WTC11 (cell line): ENCODE results near the gene DUSP3. TPM values are rescaled to one million over a fixed set of nuclear protein-coding genes. Genes with fewer than 3 reads are reported as not detected.

Experiments
- ATAC-seq: fragments of 200-7000 bp; cut with Tn5 transposase; 2 replicates; pipeline ENCODE4 v1.10.0; 2021; ENCODE audit warnings: mild to moderate bottlenecking, moderate library complexity
- CTCF ChIA-PET: fragments of 300-600 bp; sonication (Branson Sonifier 250); formaldehyde crosslinking; loops from one replicate; lab custom pipeline; 2021; ENCODE audit warnings: antibody characterized with exemption; lab: Charles Lee
- POLR2A ChIA-PET: fragments of 350-600 bp; sonication (Branson Sonifier 250); formaldehyde crosslinking; loops from one replicate; lab custom pipeline; 2021; ENCODE audit warnings: antibody characterized with exemption; lab: Charles Lee
- DNase-seq: peaks from one replicate; pipeline ENCODE4 v3.0.0; 2021; ENCODE audit warnings: low spot score
- H3K27ac Mint-ChIP-seq: 2 replicates; pipeline ENCODE4 v1.8.0; 2021; ENCODE audit warnings: mixed read lengths
- H3K27me3 Mint-ChIP-seq: 2 replicates; pipeline ENCODE4 v1.8.0; 2021; ENCODE audit warnings: low read depth, mild to moderate bottlenecking, moderate library complexity, mixed read lengths
- H3K36me3 Mint-ChIP-seq: 2 replicates; pipeline ENCODE4 v1.8.0; 2021; ENCODE audit warnings: mixed read lengths
- H3K4me1 Mint-ChIP-seq: 2 replicates; pipeline ENCODE4 v1.8.0; 2022; ENCODE audit warnings: mixed read lengths
- H3K4me3 Mint-ChIP-seq: 2 replicates; pipeline ENCODE4 v1.8.0; 2021; ENCODE audit warnings: mild to moderate bottlenecking, moderate library complexity, mixed read lengths
- H3K9me3 Mint-ChIP-seq: 2 replicates; pipeline ENCODE4 v1.8.0; 2021; ENCODE audit warnings: mixed read lengths
- CREM ChIP-seq: sonication (generic); formaldehyde crosslinking; IDR thresholded peaks from 2 replicates; pipeline ENCODE4 v1.8.1; 2022; ENCODE audit warnings: mild to moderate bottlenecking, missing genetic modification reagents, moderate library complexity
- ETV6 ChIP-seq: sonication (generic); formaldehyde crosslinking; IDR thresholded peaks from 2 replicates; pipeline ENCODE4 v1.8.1; 2022; ENCODE audit warnings: mild to moderate bottlenecking, missing genetic modification reagents
- FOXK1 ChIP-seq: sonication (generic); formaldehyde crosslinking; IDR thresholded peaks from 2 replicates; pipeline ENCODE4 v1.8.0; 2022; ENCODE audit warnings: mild to moderate bottlenecking, moderate library complexity, missing genetic modification reagents
- FOXP1 ChIP-seq: sonication (generic); formaldehyde crosslinking; IDR thresholded peaks from 2 replicates; pipeline ENCODE4 v1.8.0; 2022; ENCODE audit warnings: missing genetic modification reagents, mild to moderate bottlenecking, moderate library complexity, borderline replicate concordance
- KAT7 ChIP-seq: sonication (generic); formaldehyde crosslinking; IDR thresholded peaks from 2 replicates; pipeline ENCODE4 v1.8.1; 2023; ENCODE audit warnings: missing genetic modification reagents, mild to moderate bottlenecking, borderline replicate concordance
- NFE2L1 ChIP-seq: sonication (generic); formaldehyde crosslinking; IDR thresholded peaks from 2 replicates; pipeline ENCODE4 v1.8.1; 2023; ENCODE audit warnings: missing genetic modification reagents
- NR1H2 ChIP-seq: sonication (generic); formaldehyde crosslinking; IDR thresholded peaks from 2 replicates; pipeline ENCODE4 v1.9.0; 2021; ENCODE audit warnings: mild to moderate bottlenecking, moderate library complexity, missing genetic modification reagents
- PRRX2 ChIP-seq: fragments of 250-450 bp; sonication (Bioruptor Pico); IDR thresholded peaks from 2 replicates; pipeline ENCODE4 v1.8.0; 2021; ENCODE audit warnings: mild to moderate bottlenecking
- SMAD3 ChIP-seq: sonication (generic); formaldehyde crosslinking; IDR thresholded peaks from 2 replicates; pipeline ENCODE4 v1.8.0; 2022; ENCODE audit warnings: missing genetic modification reagents, mild to moderate bottlenecking, borderline replicate concordance
- ZBTB21 ChIP-seq: sonication (generic); formaldehyde crosslinking; IDR thresholded peaks from 2 replicates; pipeline ENCODE4 v1.8.1; 2023; ENCODE audit warnings: mild to moderate bottlenecking, missing genetic modification reagents, borderline replicate concordance
- ZNF219 ChIP-seq: sonication (generic); formaldehyde crosslinking; IDR thresholded peaks from 2 replicates; pipeline ENCODE4 v1.8.0; 2023; ENCODE audit warnings: missing genetic modification reagents, mild to moderate bottlenecking, borderline replicate concordance
- total RNA-seq: library from RNA; stranded (reverse); gene quantifications from 3 replicates; pipeline ENCODE4 v1.2.3, GENCODE V29; 2021
- TF ChIP-seq, protein P1 (sequence below): sonication (generic); formaldehyde crosslinking; IDR thresholded peaks from 2 replicates; pipeline ENCODE4 v1.8.1; 2023; ENCODE audit warnings: mild to moderate bottlenecking, missing genetic modification reagents, moderate library complexity
- TF ChIP-seq, protein P2 (sequence below): sonication (generic); formaldehyde crosslinking; IDR thresholded peaks from 2 replicates; pipeline ENCODE4 v1.8.0; 2022; ENCODE audit warnings: mild to moderate bottlenecking, missing genetic modification reagents
- TF ChIP-seq, protein P3 (sequence below): fragments of 200-600 bp; IDR thresholded peaks from 2 replicates; pipeline ENCODE4 v1.8.0; 2022; ENCODE audit warnings: antibody characterized with exemption
- TF ChIP-seq, protein P4 (sequence below): sonication (generic); formaldehyde crosslinking; IDR thresholded peaks from 2 replicates; pipeline ENCODE4 v1.8.1; 2022; ENCODE audit warnings: missing genetic modification reagents, borderline replicate concordance
- TF ChIP-seq, protein P5 (sequence below): sonication (generic); formaldehyde crosslinking; IDR thresholded peaks from 2 replicates; pipeline ENCODE4 v1.8.0; 2023; ENCODE audit warnings: missing genetic modification reagents, mild to moderate bottlenecking, borderline replicate concordance

DUSP3 gene
- total RNA-seq, 1 experiment from 2014 or later, result 31.5 TPM

DNA sequence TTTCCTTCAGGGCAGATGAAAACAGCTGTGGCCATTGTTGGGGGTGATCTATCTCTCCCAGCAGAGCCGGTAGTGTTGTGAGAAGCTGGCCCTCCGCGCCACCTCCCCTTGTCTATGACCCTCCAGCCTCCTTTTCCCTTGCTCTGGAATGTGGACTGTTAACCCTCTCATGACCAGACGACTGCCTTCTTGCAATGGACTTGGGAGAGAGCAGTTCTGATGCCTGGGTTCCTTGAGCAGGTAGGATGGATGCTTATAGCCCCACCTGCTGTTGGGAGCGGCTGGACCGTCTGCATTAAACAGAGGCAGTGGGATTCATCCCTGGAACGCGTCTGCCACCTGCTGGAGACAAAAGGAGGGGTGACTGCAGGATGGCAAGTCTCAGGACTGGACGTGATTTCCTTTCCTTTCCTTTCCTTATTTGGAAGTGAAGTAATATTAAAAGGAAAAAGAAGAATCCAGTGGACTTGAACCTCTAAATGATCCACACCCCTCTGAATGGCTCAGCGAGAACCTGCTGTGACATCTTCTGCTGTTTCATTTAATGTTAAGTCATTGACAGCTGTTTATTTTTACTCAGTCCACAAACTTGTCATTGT, 18.4 kb downstream of the DUSP3 start (continued):
- TF ChIP-seq ETV6 (CRISPR knock-in tag), result peak; percentile 85; the same call in 1 of the 2 replicates
- TF ChIP-seq NR1H2 (CRISPR knock-in tag), result no peak
- TF ChIP-seq, protein P1, sequence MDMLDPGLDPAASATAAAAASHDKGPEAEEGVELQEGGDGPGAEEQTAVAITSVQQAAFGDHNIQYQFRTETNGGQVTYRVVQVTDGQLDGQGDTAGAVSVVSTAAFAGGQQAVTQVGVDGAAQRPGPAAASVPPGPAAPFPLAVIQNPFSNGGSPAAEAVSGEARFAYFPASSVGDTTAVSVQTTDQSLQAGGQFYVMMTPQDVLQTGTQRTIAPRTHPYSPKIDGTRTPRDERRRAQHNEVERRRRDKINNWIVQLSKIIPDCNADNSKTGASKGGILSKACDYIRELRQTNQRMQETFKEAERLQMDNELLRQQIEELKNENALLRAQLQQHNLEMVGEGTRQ (CRISPR knock-in tag), result 0 out of 2 replicates have a peak, but pooled peaks have one; percentile 43
- TF ChIP-seq PRRX2 (CRISPR knock-in tag), result no peak
- TF ChIP-seq, protein P2, sequence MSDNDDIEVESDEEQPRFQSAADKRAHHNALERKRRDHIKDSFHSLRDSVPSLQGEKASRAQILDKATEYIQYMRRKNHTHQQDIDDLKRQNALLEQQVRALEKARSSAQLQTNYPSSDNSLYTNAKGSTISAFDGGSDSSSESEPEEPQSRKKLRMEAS (CRISPR knock-in tag), result 0 out of 2 replicates have a peak, but pooled peaks have one; percentile 60
- TF ChIP-seq, protein P3, sequence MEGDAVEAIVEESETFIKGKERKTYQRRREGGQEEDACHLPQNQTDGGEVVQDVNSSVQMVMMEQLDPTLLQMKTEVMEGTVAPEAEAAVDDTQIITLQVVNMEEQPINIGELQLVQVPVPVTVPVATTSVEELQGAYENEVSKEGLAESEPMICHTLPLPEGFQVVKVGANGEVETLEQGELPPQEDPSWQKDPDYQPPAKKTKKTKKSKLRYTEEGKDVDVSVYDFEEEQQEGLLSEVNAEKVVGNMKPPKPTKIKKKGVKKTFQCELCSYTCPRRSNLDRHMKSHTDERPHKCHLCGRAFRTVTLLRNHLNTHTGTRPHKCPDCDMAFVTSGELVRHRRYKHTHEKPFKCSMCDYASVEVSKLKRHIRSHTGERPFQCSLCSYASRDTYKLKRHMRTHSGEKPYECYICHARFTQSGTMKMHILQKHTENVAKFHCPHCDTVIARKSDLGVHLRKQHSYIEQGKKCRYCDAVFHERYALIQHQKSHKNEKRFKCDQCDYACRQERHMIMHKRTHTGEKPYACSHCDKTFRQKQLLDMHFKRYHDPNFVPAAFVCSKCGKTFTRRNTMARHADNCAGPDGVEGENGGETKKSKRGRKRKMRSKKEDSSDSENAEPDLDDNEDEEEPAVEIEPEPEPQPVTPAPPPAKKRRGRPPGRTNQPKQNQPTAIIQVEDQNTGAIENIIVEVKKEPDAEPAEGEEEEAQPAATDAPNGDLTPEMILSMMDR, result peak; percentile 94

DNA sequence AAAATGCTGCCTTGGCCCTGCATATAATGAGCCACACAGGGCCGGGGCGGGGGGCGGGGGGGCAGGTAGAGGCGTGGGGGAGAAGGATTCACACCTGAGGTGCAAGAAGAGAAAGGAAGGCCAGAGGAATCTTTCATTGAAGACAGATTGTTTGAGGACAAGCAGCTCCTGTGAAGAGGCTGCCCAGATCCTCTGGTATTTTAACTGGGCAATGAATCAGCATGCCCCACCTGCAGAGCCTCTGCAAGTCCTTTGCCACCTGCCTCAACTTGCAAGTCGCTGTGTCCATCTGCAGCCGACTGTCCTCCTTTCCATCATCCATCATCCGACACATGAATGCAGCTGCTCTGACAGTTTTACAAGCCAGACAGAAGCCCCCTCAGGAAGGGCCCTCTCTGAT, 18.9 kb downstream of the DUSP3 start:
- ChIA-PET CTCF (interaction anchor here (0.5 to 14.2 kb wide), 39 partner anchors 9 to 361 kb away, joined by 3 to 476 read pairs (median 4); partner anchors contain the start of genes ARL4D, CD300LG, DHX8 and DUSP3), POLR2A (interaction anchor here (0.7 to 1.6 kb wide), 3 partner anchors 46 to 66 kb away, joined by 3 to 7 read pairs (median 7); no protein-coding TSS in a partner anchor)
- Mint-ChIP-seq H3K9me3 (no peaks in the 10 kb centered on the region), H3K27me3 (peaks cover 19% of the 10 kb centered on the region), H3K4me1 (peaks cover 36% of the 10 kb centered on the region), H3K36me3 (no peaks in the 10 kb centered on the region), H3K27ac (no peak overlapping the region), H3K4me3 (peak overlapping the region; percentile 28)
- no peak for DNase-seq
- TF ChIP-seq, protein P4, sequence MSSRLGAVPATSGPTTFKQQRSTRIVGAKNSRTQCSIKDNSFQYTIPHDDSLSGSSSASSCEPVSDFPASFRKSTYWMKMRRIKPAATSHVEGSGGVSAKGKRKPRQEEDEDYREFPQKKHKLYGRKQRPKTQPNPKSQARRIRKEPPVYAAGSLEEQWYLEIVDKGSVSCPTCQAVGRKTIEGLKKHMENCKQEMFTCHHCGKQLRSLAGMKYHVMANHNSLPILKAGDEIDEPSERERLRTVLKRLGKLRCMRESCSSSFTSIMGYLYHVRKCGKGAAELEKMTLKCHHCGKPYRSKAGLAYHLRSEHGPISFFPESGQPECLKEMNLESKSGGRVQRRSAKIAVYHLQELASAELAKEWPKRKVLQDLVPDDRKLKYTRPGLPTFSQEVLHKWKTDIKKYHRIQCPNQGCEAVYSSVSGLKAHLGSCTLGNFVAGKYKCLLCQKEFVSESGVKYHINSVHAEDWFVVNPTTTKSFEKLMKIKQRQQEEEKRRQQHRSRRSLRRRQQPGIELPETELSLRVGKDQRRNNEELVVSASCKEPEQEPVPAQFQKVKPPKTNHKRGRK (CRISPR knock-in tag), result no peak
- TF ChIP-seq NFE2L1 (CRISPR knock-in tag), result peak; percentile 41; the same call in 1 of the 2 replicates
- 0 out of 2 replicates have a peak, but pooled peaks have one; percentile 16 for TF ChIP-seq FOXK1 (CRISPR knock-in tag)
- no peak for ATAC-seq

DNA sequence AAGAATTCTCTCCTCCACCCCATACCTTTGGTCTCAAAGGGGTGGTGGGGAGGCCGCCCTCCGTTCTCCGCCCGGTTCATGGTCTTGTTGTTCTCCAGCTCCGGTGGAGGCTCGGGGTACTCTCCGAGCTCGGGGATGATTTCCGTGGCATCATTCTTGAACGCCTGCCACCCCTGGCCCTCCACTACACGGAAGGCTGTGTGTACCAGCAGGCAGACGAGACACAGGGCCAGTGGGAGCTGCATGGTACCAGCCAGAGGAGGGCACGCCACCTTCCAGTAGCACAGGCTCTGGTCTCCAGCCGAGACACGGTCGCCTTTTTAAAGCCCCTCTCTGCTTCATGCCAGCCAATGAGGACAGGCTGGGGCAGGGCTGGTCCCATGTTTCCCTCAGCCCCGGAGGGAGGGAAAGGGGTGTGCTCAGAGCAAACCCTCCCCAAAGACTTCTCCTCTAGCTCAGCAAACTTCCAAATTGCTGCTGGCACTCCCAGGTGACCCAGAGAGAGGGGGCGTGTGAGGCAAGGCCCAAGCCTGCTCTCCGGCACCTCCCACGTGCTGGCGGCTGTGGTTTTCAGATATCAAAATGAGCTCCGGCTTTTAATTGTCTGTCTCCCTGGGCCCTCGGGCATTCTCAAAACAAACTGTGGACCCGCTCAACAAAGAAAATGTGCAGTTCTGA, 20.1 kb downstream of the DUSP3 start, which contains the start of gene SOST:
Gene SOST (minus strand): TSS at position 295 of the 678 bp plus-strand sequence. CDS start 50 bp downstream, at position 245.
- peak; percentile 21; the same call in 1 of the 2 replicates for TF ChIP-seq FOXP1 (CRISPR knock-in tag)
- TF ChIP-seq ZNF219 (CRISPR knock-in tag), result no peak
- TF ChIP-seq, all 79 proteins: peak for 1
- Mint-ChIP-seq H3K27ac (no peak within 1 kb of the TSS), H3K36me3 (no peaks in the 10 kb centered on the region), H3K27me3 (peaks cover 29% of the 10 kb centered on the region), H3K9me3 (no peaks in the 10 kb centered on the region), H3K4me1 (peaks cover 41% of the 10 kb centered on the region), H3K4me3 (no peak within 1 kb of the TSS)
- POLR2A ChIA-PET, result interaction anchor here (0.5 to 1.0 kb wide), 2 partner anchors 65 to 197 kb away, joined by 3 to 7 read pairs; no protein-coding TSS in a partner anchor
- CTCF ChIA-PET, result interaction anchor here (1.5 to 14.2 kb wide), 10 partner anchors 20 to 233 kb away, joined by 3 to 476 read pairs (median 12); partner anchors contain the start of genes CD300LG and DUSP3
- ATAC-seq (no peak), DNase-seq (no peak)

DNA sequence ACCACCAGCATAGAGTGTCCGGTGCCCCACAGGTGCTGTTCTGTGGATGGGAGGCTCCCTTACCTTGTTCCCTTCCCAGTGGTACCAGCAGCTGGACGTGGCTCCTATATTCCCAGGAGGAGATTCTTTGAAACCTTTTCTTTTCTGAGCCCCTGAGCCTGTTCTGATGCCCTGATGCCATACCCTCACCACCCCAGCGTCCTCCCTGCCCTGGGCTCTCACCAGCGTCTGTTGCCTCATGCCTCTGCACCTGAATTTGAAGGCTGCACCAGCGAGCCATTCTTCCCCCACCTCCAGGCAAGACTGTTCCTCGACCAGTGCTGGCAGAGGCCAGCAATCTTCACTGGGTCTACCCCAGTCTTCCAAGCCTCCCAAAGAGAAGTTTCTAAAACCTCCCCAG, 20.7 kb downstream of the DUSP3 start:
- H3K4me3 Mint-ChIP-seq, result no peak overlapping the region
- peaks cover 29% of the 10 kb centered on the region for H3K27me3 Mint-ChIP-seq
- H3K36me3 Mint-ChIP-seq, result no peaks in the 10 kb centered on the region
- no peak overlapping the region for H3K27ac Mint-ChIP-seq
- ATAC-seq (no peak), DNase-seq (no peak)
- peaks cover 41% of the 10 kb centered on the region for H3K4me1 Mint-ChIP-seq
- ChIA-PET CTCF (interaction anchor here (2.6 to 14.2 kb wide), 4 partner anchors 60 to 181 kb away, joined by 12 to 476 read pairs (median 58); partner anchors contain the start of gene CD300LG), POLR2A (no interaction called here)
- TF ChIP-seq KAT7 (CRISPR knock-in tag) (no peak), CREM (CRISPR knock-in tag) (no peak), SMAD3 (CRISPR knock-in tag) (no peak), ZBTB21 (CRISPR knock-in tag) (no peak)
- TF ChIP-seq, protein P5, sequence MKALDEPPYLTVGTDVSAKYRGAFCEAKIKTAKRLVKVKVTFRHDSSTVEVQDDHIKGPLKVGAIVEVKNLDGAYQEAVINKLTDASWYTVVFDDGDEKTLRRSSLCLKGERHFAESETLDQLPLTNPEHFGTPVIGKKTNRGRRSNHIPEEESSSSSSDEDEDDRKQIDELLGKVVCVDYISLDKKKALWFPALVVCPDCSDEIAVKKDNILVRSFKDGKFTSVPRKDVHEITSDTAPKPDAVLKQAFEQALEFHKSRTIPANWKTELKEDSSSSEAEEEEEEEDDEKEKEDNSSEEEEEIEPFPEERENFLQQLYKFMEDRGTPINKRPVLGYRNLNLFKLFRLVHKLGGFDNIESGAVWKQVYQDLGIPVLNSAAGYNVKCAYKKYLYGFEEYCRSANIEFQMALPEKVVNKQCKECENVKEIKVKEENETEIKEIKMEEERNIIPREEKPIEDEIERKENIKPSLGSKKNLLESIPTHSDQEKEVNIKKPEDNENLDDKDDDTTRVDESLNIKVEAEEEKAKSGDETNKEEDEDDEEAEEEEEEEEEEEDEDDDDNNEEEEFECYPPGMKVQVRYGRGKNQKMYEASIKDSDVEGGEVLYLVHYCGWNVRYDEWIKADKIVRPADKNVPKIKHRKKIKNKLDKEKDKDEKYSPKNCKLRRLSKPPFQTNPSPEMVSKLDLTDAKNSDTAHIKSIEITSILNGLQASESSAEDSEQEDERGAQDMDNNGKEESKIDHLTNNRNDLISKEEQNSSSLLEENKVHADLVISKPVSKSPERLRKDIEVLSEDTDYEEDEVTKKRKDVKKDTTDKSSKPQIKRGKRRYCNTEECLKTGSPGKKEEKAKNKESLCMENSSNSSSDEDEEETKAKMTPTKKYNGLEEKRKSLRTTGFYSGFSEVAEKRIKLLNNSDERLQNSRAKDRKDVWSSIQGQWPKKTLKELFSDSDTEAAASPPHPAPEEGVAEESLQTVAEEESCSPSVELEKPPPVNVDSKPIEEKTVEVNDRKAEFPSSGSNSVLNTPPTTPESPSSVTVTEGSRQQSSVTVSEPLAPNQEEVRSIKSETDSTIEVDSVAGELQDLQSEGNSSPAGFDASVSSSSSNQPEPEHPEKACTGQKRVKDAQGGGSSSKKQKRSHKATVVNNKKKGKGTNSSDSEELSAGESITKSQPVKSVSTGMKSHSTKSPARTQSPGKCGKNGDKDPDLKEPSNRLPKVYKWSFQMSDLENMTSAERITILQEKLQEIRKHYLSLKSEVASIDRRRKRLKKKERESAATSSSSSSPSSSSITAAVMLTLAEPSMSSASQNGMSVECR (CRISPR knock-in tag), result no peak
- no peaks in the 10 kb centered on the region for H3K9me3 Mint-ChIP-seq
